HG03469 (cell line): ENCODE data around the gene FAM217B.

Source experiments
- ATAC-seq: cut with Tn5 transposase; IDR thresholded peaks from one replicate; pipeline ENCODE4 v1.9.1; 2021; ENCODE audit warnings: mild to moderate bottlenecking, moderate library complexity, moderate number of reproducible peaks; ENCODE audit not compliant: unreplicated experiment

FAM217B gene

GRCh38 chr20:59972037-59972801 is 32.0 kb downstream of the FAM217B start:
- ATAC-seq, result no peak

GRCh38 chr20:59976156-59976782 is 36.1 kb downstream of the FAM217B start:
- ATAC-seq, result no peak

DNA sequence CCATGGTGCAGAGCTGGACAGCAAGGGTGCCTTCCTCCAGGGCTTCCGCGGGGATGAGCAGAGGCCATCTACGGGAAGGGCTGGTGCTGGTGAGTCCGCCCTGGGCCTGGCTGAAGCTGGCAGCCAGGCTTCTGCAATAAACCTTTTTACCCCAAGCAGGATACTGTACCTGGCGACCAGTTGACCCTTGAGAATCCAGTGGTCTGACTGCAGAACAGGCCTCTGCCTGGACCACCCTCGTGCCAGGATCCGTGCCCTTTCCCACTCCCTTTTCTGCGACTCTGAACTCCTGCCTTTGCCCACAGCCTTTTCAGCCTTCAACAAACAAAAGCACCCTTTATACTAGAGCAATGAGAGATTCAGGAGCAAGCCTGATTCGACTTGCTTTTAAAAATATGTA is 36.9 kb downstream of the FAM217B start:
- no peak for ATAC-seq

DNA sequence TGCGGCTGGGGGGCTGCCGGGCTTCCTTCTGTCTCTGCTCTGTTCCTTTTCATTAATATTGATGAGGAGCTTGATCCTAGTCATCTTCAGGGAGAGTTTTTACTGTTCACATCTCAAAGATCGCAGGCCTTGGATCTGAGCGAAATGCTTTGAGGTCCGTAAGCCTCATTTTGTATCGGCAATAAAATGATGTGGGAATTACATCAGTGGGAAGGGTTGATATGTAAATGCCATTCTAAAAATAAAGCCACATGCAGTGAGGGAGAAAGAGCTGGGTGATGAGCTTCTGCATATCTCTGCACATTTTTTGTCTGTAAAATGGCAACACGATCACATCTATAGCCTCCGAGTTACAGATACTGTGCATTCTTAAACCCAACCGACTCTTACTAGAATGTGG is 42.9 kb downstream of the FAM217B start:
- ATAC-seq, result no peak

DNA sequence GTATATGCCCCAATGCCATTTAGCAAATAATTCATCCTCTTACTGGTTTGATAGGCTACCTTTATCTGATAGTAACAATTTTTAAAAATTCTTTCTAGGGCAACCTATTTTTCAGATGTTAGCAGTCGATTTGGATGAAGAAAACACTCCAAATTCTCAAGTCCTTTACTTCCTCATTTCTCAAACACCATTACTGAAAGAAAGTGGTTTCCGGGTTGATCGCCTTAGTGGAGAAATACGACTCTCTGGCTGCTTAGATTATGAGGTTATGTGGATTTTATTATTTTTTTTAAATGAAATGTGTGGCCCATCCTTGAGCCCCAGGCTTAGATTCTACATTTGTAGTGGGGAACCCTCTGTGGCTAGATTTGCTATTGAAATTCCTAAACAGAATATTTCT is 44.4 kb downstream of the FAM217B start:
- ATAC-seq, result no peak

DNA sequence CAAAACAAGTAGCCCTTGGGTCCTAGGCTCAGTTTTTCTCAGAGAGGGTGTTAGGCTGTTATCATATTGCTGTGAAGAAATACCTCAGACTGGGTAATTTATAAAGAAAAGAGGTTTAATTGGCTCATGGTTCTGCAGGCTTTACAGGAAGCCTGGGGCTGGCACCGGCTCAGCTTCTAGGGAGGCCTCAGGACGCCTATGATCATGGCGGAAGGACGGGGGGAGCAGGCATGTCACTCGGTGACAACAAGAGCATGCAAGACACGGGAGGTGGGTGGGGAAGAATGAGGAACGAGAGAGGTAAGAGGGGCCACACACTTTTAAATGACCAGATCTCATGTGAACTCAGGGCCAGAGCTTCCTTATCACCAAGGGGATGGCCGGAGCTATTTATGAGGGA is 45.0 kb downstream of the FAM217B start:
- ATAC-seq, result no peak

GRCh38 chr20:59985864-59986263 is 45.7 kb downstream of the FAM217B start:
- ATAC-seq, result no peak

DNA sequence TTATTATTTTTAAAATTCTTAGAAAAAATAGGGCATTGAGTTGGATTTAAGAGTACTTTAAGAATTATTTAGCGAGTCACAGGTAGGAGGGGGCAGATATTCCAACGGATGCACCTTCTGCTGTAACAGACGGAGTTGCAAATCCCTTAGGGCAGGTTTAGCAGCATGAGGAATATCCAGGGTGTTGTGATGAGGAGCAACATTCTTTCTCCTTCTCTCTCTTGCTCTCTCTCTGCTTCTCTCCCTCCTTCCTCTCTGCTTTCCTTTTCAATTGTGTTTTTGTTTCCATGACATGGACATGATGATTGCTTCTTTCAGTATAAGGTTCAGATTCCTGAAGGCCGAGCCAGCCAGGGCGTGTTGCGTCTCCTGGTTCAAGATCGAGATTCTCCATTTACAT is 46.9 kb downstream of the FAM217B start:
- ATAC-seq, result no peak

DNA sequence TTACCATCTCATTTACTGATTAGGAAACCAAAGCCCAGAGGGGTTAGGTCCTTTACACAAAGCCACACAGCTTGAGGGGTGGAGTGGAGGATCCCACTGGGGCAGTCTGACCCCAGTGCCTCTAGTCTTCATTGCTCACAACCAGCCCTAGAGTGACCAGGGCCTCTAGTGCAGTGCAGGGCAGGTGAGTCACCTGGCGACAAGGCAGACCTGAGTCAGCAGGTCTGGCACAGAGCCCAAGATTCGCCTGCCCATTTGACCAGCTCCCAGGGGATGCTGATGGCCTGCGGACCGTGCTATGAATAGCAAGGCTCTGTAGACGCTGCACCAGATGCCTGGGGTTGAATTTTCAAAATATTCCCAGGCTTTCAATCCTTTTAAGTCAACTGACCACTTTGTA is 48.0 kb downstream of the FAM217B start:
- no peak for ATAC-seq

DNA sequence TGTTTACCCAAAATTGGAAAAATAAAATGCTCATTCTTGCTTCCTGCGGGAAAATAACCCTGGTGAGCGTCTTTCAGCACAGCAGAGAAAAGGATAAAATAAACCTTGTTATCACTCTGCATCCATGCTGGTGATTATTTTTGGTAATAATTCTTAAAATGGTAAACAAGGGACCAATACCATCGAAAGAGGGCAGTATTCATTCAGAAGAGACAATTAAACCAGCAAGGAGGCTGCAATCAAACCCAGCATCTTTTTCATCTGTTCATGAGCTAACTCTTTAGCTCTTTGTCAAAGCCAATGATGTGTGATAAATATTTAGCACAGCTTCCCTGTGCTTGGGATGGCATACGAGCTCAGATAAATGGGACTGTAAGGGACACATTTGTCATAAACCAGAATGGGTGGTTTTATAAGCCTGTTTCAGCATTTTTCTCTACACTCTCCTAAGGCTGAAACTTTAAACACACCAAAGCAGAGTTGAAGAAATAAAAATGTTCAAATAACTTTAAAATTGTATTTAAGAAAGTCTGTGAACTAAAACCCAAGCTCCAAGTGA is 52.4 kb downstream of the FAM217B start:
- no peak for ATAC-seq

DNA sequence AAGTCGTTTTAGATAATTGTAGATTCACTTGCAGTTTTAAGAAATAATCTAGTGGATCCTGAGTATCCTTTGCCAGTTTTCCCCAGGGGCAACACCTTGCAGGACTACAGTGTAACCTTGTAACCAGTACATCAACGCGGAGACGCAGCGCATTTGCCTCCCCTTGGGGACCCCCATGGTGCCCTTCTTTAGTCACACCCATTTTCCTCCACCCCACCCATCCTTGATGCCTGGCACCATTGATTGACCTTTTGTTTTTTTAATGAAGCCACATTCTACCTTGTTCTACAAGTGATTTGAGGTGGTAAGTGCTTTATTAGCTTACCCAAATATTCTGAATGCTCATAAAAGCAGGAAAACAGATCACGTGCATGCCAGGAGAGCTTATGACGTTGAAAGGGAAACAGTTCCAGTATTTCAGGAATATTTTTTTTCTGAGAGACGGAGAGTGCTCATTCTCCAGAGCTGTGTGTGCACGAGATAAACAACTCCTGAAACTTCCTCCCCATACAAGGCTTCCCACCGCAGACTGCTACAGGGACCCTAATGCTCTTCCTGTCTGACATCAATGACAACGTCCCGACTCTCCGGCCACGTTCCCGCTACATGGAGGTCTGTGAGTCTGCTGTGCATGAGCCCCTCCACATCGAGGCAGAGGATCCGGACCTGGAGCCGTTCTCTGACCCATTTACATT is 53.7 kb downstream of the FAM217B start:
- no peak for ATAC-seq

GRCh38 chr20:59994697-59995122 is 54.5 kb downstream of the FAM217B start:
- ATAC-seq, result no peak

GRCh38 chr20:59996108-59996507 is 55.9 kb downstream of the FAM217B start:
- ATAC-seq, result no peak

GRCh38 chr20:59997896-59998295 is 57.7 kb downstream of the FAM217B start:
- ATAC-seq, result no peak
